HG03097 (cell line): ENCODE measurements around the gene THADA.
"Not testable (repeated sequence)": the region's sequence is repeated elsewhere in the genome, so short reads cannot be mapped to it uniquely, and the experiment has no call there.

Experiments used
- ATAC-seq: cut with Tn5 transposase; IDR thresholded peaks from one replicate; pipeline ENCODE4 v1.9.1; 2021; ENCODE audit not compliant: unreplicated experiment, low FRiP score

Gene THADA

DNA sequence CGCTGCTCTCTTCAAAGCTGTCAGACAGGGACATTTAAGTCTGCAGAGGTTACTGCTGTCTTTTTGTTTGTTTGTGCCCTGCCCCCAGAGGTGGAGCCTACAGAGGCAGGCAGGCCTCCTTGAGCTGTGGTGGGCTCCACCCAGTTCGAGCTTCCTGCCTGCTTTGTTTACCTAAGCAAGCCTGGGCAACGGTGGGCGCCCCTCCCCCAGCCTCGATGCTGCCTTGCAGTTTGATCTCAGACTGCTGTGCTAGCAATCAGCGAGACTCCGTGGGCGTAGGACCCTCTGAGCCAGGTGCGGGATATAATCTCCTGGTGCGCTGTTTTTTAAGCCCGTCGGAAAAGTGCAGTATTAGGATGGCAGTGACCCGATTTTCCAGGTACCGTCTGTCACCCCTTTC is 47.5 kb downstream of the THADA start:
- not testable (repeated sequence) for ATAC-seq

DNA sequence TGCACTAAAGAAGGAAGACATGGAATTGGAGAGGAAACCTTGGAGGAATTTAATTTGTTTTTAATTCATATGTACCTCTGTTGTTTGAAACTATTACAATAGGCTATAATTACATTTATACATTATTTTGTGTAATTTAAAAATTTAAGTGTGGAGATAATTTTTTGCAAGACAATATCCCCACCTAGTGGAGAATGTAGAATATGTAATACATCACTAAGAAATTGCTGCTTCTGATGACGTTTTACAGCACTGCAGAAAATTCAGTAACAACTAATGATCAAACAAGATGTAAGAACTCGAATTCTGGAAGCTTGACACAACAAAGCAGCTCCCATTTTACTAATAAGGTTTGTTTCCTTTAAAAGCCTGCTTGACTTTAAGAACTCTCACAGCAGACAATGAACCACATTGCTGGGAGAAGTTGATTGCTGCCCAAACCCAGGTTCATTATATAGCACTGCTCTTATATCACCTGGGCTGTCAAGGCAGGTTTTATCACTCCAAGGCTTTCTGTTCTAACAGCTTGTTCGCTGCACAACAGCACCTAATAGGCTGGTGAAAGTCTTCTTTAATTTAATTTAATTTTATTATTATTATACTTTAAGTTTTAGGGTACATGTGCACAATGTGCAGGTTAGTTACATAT is 53.4 kb downstream of the THADA start:
- no peak for ATAC-seq

DNA sequence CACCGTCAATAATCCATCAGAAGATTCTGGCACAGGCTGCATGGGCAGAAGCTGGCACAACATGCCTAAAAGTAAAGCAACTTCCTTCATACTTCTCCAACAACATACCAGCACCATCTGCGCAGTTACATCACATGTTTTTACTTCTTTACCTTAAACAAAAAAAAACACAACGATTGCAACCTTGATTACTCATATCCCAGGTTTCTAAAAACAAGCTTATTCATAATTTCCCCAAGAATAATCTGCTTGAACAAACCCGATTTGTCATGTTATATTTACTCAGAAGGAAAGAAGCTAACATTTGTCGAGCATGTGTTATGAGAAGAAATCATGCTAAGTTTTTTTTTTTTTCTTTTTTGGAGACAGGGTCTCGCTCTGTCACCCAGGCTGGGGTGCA is 54.7 kb downstream of the THADA start:
- ATAC-seq: no peak

GRCh38 chr2:43540021-43540779 is 55.6 kb downstream of the THADA start:
- ATAC-seq: no peak

GRCh38 chr2:43539436-43539835 is 56.4 kb downstream of the THADA start:
- no peak for ATAC-seq

GRCh38 chr2:43538034-43538670 is 57.7 kb downstream of the THADA start:
- no peak for ATAC-seq

GRCh38 chr2:43537137-43537536 is 58.7 kb downstream of the THADA start:
- no peak for ATAC-seq

- no peak for ATAC-seq
Observed at GRCh38 chr2:43534569-43534968, 61.3 kb downstream of the THADA start.

- not testable (repeated sequence) for ATAC-seq
Observed at GRCh38 chr2:43532572-43532971, 63.3 kb downstream of the THADA start.

- no peak for ATAC-seq
Observed at GRCh38 chr2:43531251-43531650, 64.6 kb downstream of the THADA start.

DNA sequence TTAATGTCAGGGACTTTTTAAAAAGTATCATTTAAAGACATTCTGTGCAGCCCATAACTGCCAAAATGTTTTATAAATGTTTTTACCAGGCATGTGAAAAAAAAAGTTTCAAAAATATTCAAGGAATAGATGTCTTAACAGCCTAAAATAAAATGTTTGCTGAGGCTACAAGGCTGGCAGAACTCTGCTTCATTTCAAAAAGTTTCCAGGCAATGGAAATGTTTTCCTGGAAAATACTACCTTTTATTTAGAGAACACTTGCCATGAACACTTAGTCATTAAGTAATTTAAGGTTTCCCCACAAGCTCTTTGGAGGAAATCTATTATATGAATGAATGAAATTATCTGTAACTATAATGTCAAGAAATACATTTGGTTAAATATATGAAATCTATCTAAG is 68.8 kb downstream of the THADA start:
- no peak for ATAC-seq

- ATAC-seq: no peak
Observed at GRCh38 chr2:43525506-43525905, 70.3 kb downstream of the THADA start.

DNA sequence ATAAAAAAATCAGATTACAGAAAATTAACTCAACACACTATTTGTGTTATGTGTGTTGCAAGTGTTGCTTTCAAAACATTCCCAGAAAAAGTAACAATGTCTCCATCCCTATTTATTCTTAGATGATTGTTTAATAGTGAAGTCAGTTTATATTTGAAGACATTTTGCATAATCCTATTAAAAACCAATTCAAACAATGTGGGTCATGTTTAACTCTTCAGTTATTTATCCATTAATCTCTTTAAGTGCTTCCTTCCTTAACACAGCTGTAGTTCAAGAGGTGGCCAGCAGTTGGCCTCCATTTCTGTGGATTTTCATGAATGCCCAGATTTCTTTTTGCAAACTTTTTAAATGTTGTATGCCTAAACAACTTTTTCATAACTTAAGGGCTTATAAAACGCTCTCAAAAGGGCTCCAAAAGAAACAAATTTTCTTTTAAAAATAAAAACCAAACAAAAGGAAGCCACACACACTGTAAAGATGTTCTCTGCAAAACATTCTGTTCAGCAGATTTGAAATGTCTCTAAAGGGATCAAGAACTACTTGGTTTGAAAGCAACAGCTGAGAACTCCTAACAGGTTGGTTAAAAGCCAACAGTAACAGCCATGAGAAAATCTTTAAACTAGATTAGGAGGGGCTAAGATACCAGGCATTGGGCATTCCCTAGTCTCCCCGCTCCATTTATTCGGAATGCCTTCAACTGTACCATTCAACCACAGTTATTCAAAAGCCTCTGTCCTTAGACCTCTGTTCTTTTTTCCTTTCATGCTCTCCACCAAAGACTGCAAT is 71.5 kb downstream of the THADA start:
- no peak for ATAC-seq

- ATAC-seq: no peak
Observed at GRCh38 chr2:43522177-43522576, 73.7 kb downstream of the THADA start.

- ATAC-seq: no peak
Observed at GRCh38 chr2:43521568-43521967, 74.3 kb downstream of the THADA start.

DNA sequence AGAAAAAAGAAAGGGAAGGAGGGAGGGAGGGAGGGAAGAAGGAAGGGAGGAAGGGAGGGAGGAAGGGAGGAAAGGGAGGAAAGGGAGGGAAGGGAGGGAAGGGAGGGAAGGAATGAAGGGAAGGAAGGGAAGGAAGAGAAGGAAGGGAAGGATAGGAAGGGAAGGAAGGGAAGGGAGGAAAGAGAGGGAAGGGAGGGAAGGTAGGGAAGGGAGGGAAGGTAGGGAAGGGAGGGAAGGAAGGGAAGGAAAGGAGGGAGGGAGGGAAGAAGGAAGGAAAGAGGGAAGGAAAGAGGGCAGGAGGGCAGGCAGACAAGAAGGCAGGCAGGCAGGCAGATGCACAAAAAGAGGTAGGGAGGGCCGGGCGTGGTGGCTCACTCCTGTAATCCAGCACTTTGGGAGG is 74.9 kb downstream of the THADA start:
- no peak for ATAC-seq

GRCh38 chr2:43519643-43520221 is 76.1 kb downstream of the THADA start:
- ATAC-seq: no peak

DNA sequence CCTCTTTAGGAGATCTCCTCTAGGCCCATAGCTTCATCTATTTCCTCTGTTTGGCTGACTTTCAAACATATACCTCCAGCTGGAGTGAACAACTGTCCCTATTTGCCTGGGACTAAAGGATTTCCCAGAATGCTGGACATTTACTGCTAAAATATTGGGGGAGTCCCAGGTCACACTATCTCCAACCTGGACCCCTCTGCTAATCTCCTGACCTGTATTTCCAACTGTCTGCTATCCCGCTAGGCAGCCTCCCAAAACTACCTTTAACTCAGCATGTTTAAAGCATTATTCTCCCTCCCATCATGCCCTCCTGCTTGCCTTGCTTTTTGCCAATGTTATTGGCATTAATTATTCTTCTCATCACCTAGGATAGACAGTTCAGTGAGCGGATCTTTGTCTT is 77.1 kb downstream of the THADA start:
- no peak for ATAC-seq

GRCh38 chr2:43518181-43518580 is 77.7 kb downstream of the THADA start:
- no peak for ATAC-seq

DNA sequence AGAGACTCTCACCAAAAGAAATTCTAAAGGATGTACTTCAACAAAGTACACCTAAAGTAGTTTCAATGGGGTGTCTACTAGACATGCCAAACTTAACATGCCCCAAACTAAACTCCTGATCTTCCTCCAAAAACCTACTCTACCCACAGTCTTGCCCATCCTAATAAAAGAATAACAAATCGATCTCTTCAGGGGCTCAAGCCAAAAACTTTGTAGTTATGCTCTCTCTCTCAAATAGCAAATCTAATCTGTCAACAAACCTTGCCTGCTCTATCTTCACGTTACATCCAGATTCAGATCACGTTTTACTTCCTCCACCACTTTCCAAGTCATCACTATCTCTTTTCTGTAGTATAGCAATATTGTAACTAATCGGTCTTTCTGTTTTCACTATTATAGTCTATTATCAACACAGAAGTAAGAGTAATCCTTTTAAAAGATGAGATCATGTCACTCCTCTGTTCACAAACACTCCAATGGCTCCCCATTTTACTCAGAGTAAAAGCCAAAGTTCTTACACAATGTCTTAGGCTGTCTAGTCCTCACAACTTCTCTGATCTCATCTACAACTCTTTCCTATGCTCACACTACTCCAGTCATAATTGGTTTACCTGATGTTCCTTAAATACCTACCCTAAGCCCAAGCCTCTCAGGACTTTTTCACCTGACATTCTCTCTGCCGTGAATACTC is 79.9 kb downstream of the THADA start:
- no peak for ATAC-seq
